HepG2 (cell line): ENCODE results near the gene TTC6. TPM values are rescaled to one million over a fixed set of nuclear protein-coding genes. Genes with fewer than 3 reads are reported as not detected.
A peak's percentile ranks its signal among the peaks of the same experiment; 100 is the strongest.

Experiments used
- ARID5B ChIP-seq: IDR thresholded peaks from 2 replicates; pipeline ENCODE4 v1.4.0; 2020; ENCODE audit warnings: mild to moderate bottlenecking, missing genetic modification reagents
- ATRX ChIP-seq: sonication (generic); formaldehyde crosslinking; IDR thresholded peaks from 2 replicates; pipeline ENCODE4 v1.4.0; 2020; ENCODE audit warnings: missing genetic modification reagents, borderline replicate concordance
- CEBPB ChIP-seq: IDR thresholded peaks from 2 replicates; pipeline ENCODE4 v1.6.1; 2011; ENCODE audit warnings: low read depth, low read length, improper control_type of control experiment, borderline replicate concordance
- FUBP1 ChIP-seq: sonication (generic); formaldehyde crosslinking; IDR thresholded peaks from 2 replicates; pipeline ENCODE4 v1.5.1; 2020; ENCODE audit warnings: missing genetic modification reagents, mild to moderate bottlenecking, borderline replicate concordance
- GPBP1L1 ChIP-seq: sonication (generic); formaldehyde crosslinking; IDR thresholded peaks from 2 replicates; pipeline ENCODE4 v1.5.0; 2020; ENCODE audit warnings: mild to moderate bottlenecking, missing genetic modification reagents
- KDM5A ChIP-seq: fragments of 200-600 bp; sonication (generic); IDR thresholded peaks from 2 replicates; pipeline ENCODE4 v1.7.0; 2018; ENCODE audit warnings: antibody characterized with exemption, mild to moderate bottlenecking, low read length, borderline replicate concordance
- MATR3 ChIP-seq: sonication (generic); formaldehyde crosslinking; IDR thresholded peaks from 2 replicates; pipeline ENCODE4 v1.4.0; 2020; ENCODE audit warnings: missing genetic modification reagents
- MZF1 ChIP-seq: sonication (generic); formaldehyde crosslinking; IDR thresholded peaks from 2 replicates; pipeline ENCODE4 v1.8.1; 2023; ENCODE audit warnings: mild to moderate bottlenecking, missing genetic modification reagents, borderline replicate concordance
- NCOA2 ChIP-seq: sonication (generic); formaldehyde crosslinking; IDR thresholded peaks from 2 replicates; pipeline ENCODE4 v1.8.0; 2022; ENCODE audit warnings: inconsistent platforms
- PHF5A ChIP-seq: IDR thresholded peaks from one replicate; pipeline ENCODE4 v1.6.1; 2018; ENCODE audit warnings: low read depth, missing genetic modification reagents; ENCODE audit not compliant: unreplicated experiment
- SRSF9 ChIP-seq: fragments of 200-400 bp; formaldehyde crosslinking; IDR thresholded peaks from 2 replicates; pipeline ENCODE4 v1.6.1; 2018; ENCODE audit warnings: borderline replicate concordance, mild to moderate bottlenecking, low read depth, low read length; ENCODE audit not compliant: insufficient read depth, poor library complexity, severe bottlenecking
- ZFP1 ChIP-seq: IDR thresholded peaks from 2 replicates; pipeline ENCODE4 v1.6.1; 2016
- ZNF329 ChIP-seq: sonication (generic); formaldehyde crosslinking; IDR thresholded peaks from 2 replicates; pipeline ENCODE4 v1.9.0; 2021; ENCODE audit warnings: low read depth, mild to moderate bottlenecking, missing genetic modification reagents
- ZNF580 ChIP-seq: IDR thresholded peaks from 2 replicates; pipeline ENCODE4 v1.6.1; 2016; ENCODE audit warnings: low read depth, borderline replicate concordance
- polyA plus RNA-seq, 8 experiments: library from polyadenylated mRNA; depleted of rRNA in 3 of 8; stranded (reverse) in 7 of 8; unstranded in 1 of 8; fragments of >200 nt; fragmentation: Illumina TruSeq in 4 of 8; extraction: Trizol in 4 of 8; gene quantifications; 2 replicates each; pipeline versions ENCODE4 v1.2.1 to v1.2.3, GENCODE V29; 2011 to 2016; ENCODE audit warnings: low read depth in 4 of 8, missing spikeins in 1 of 8, mixed read lengths in 1 of 8; ENCODE audit not compliant: insufficient read depth in 1 of 8
- total RNA-seq, 5 experiments: library from RNA; depleted of rRNA; stranded (reverse); fragments of >200 nt; fragmentation: Illumina TruSeq; extraction: Trizol; gene quantifications; 2 replicates each; pipeline ENCODE4 v1.2.3, GENCODE V29; 2016; ENCODE audit warnings: low read depth in 1 of 5
- TF ChIP-seq, protein P1 (sequence below): IDR thresholded peaks from 2 replicates; pipeline ENCODE4 v1.6.1; 2012; ENCODE audit warnings: inconsistent platforms

The TTC6 gene
- total and polyA plus RNA-seq, 2 of the 13 experiments (the other 11 are each of a cell fraction or from before 2014, with no cell fraction given): 9.3 to 27.4 TPM

GRCh38 chr14:37585971-37586796, 9.2 kb upstream of the TTC6 start (continued):
- peak; percentile 64; the same call in 1 of the 2 replicates for TF ChIP-seq CEBPB
- no peak for TF ChIP-seq ATRX
- no peak for TF ChIP-seq MATR3 (CRISPR knock-in tag)
- no peak for TF ChIP-seq GPBP1L1
- TF ChIP-seq FUBP1 (CRISPR knock-in tag): no peak
- TF ChIP-seq ZNF329 (CRISPR knock-in tag): no peak
- no peak for TF ChIP-seq SRSF9
- no peak for TF ChIP-seq ARID5B (CRISPR knock-in tag)
- TF ChIP-seq, protein P1, sequence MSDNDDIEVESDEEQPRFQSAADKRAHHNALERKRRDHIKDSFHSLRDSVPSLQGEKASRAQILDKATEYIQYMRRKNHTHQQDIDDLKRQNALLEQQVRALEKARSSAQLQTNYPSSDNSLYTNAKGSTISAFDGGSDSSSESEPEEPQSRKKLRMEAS: no peak
- peak; percentile 11; the same call in 1 of the 2 replicates for TF ChIP-seq NCOA2
- TF ChIP-seq ZNF580 (CRISPR knock-in tag): no peak
- peak; percentile 84; the same call in 1 of the 2 replicates for TF ChIP-seq ZFP1 (CRISPR knock-in tag)
- TF ChIP-seq KDM5A: no peak
- no peak for TF ChIP-seq MZF1 (CRISPR knock-in tag)
- TF ChIP-seq PHF5A (CRISPR knock-in tag): no peak
